DOHH2 (cell line): ENCODE measurements around the gene RABL6.
"Not testable (repeated sequence)": the region's sequence is repeated elsewhere in the genome, so short reads cannot be mapped to it uniquely, and the experiment has no call there.

Experiments used
- H3F3A ChIP-seq: fragments of 200-600 bp; sonication (generic), shearing (Covaris generic); 2 replicates; pipeline ENCODE4 v1.6.0; 2016; ENCODE audit warnings: antibody characterized with exemption, mild to moderate bottlenecking; ENCODE audit not compliant: control insufficient read depth, insufficient read depth
- H3K27ac ChIP-seq: fragments of 200-600 bp; sonication (generic); 2 replicates; pipeline ENCODE4 v1.5.1; 2014; ENCODE audit warnings: low read depth, mild to moderate bottlenecking, low read length, moderate library complexity
- H3K27me3 ChIP-seq: fragments of 200-600 bp; sonication (generic); 2 replicates; pipeline ENCODE4 v1.6.1; 2014; ENCODE audit warnings: mild to moderate bottlenecking, low read length, mixed read lengths; ENCODE audit not compliant: control insufficient read depth
- H3K36me3 ChIP-seq: fragments of 200-600 bp; sonication (generic); 2 replicates; pipeline ENCODE4 v1.6.1; 2014; ENCODE audit warnings: mild to moderate bottlenecking, low read length, moderate library complexity, mixed read lengths; ENCODE audit not compliant: control insufficient read depth
- H3K4me1 ChIP-seq: fragments of 200-600 bp; sonication (generic); 2 replicates; pipeline ENCODE4 v1.6.1; 2014; ENCODE audit warnings: mild to moderate bottlenecking, low read length, mixed read lengths; ENCODE audit not compliant: control insufficient read depth
- H3K4me2 ChIP-seq: fragments of 200-600 bp; sonication (generic); 2 replicates; pipeline ENCODE4 v1.6.0; 2014; ENCODE audit warnings: mild to moderate bottlenecking, low read length, moderate library complexity
- H3K4me3 ChIP-seq: fragments of 200-600 bp; sonication (generic); 2 replicates; pipeline ENCODE4 v1.5.1; 2014; ENCODE audit warnings: mild to moderate bottlenecking, low read length, mixed read lengths
- H3K79me2 ChIP-seq: fragments of 200-600 bp; sonication (generic); 2 replicates; pipeline ENCODE4 v1.6.1; 2014; ENCODE audit warnings: mild to moderate bottlenecking, low read length, mixed read lengths; ENCODE audit not compliant: control insufficient read depth
- H3K9me2 ChIP-seq: fragments of 200-600 bp; sonication (generic); replicated peaks from 2 replicates; pipeline ENCODE4 v1.6.1; 2014; ENCODE audit warnings: mild to moderate bottlenecking, low read length, mixed read lengths; ENCODE audit not compliant: control insufficient read depth
- H3K9me3 ChIP-seq: fragments of 200-600 bp; sonication (generic); 2 replicates; pipeline ENCODE4 v1.6.1; 2014; ENCODE audit warnings: antibody characterized with exemption, low read length, mixed read lengths; ENCODE audit not compliant: control insufficient read depth, insufficient read depth
- H4K20me1 ChIP-seq: fragments of 200-600 bp; sonication (generic); 2 replicates; pipeline ENCODE4 v1.6.0; 2014; ENCODE audit warnings: low read depth, mild to moderate bottlenecking, antibody characterized with exemption, low read length, moderate library complexity; ENCODE audit not compliant: control insufficient read depth, insufficient read depth
- CTCF ChIP-seq: fragments of 200-600 bp; sonication (generic); IDR thresholded peaks from one replicate; pipeline ENCODE4 v1.5.1; 2014; ENCODE audit warnings: antibody characterized with exemption, mild to moderate bottlenecking, low read depth, low read length; ENCODE audit not compliant: poor library complexity, severe bottlenecking
- EZH2phosphoT487 ChIP-seq: fragments of 200-600 bp; sonication (generic); IDR thresholded peaks from 2 replicates; pipeline ENCODE4 v1.6.1; 2017; ENCODE audit warnings: borderline replicate concordance, mild to moderate bottlenecking, antibody characterized with exemption, low read length, moderate library complexity, mixed read lengths

Gene RABL6

GRCh38 chr9:136784249-136784996 is 23.3 kb upstream of the RABL6 start:
- Histone ChIP-seq H3K4me3 (no peak overlapping the region), H3K27ac (no peak overlapping the region), H3K4me1 (peaks cover 6% of the 10 kb centered on the region), H4K20me1 (no peaks in the 10 kb centered on the region), H3K79me2 (no peaks in the 10 kb centered on the region), H3K4me2 (no peak overlapping the region), H3K27me3 (peaks cover 23% of the 10 kb centered on the region), H3K36me3 (no peaks in the 10 kb centered on the region), H3K9me2 (no peaks in the 10 kb centered on the region), H3F3A (no peaks in the 10 kb centered on the region), H3K9me3 (no peaks in the 10 kb centered on the region)
- TF ChIP-seq CTCF (peak; percentile 57), EZH2phosphoT487 (no peak)

GRCh38 chr9:136784997-136785361 is 22.8 kb upstream of the RABL6 start:
- no peak for TF ChIP-seq CTCF
- no peak for TF ChIP-seq EZH2phosphoT487
- no peaks in the 10 kb centered on the region for H4K20me1 ChIP-seq
- no peaks in the 10 kb centered on the region for H3K36me3 ChIP-seq
- peaks cover 21% of the 10 kb centered on the region for H3K27me3 ChIP-seq
- no peaks in the 10 kb centered on the region for H3K9me2 ChIP-seq
- H3K27ac ChIP-seq: no peak overlapping the region
- H3K4me1 ChIP-seq: peaks cover 6% of the 10 kb centered on the region
- no peaks in the 10 kb centered on the region for H3K79me2 ChIP-seq
- H3K4me2 ChIP-seq: no peak overlapping the region
- H3F3A ChIP-seq: no peaks in the 10 kb centered on the region
- no peak overlapping the region for H3K4me3 ChIP-seq
- H3K9me3 ChIP-seq: no peaks in the 10 kb centered on the region

GRCh38 chr9:136785565-136786355 is 22.0 kb upstream of the RABL6 start:
- Histone ChIP-seq H3K4me1 (peaks cover 11% of the 10 kb centered on the region), H3K27me3 (peaks cover 19% of the 10 kb centered on the region)
- not testable (repeated sequence) for H3K9me3 ChIP-seq, H3K9me2 ChIP-seq, H3K79me2 ChIP-seq, H3K27ac ChIP-seq, H3F3A ChIP-seq, H3K4me2 ChIP-seq, H3K36me3 ChIP-seq, H3K4me3 ChIP-seq, H4K20me1 ChIP-seq

GRCh38 chr9:136786451-136786850 is 21.3 kb upstream of the RABL6 start:
- H3K9me3 ChIP-seq: no peaks in the 10 kb centered on the region
- no peak overlapping the region for H3K4me3 ChIP-seq
- no peaks in the 10 kb centered on the region for H4K20me1 ChIP-seq
- no peak overlapping the region for H3K4me2 ChIP-seq
- H3F3A ChIP-seq: no peaks in the 10 kb centered on the region
- TF ChIP-seq CTCF (no peak), EZH2phosphoT487 (no peak)
- H3K4me1 ChIP-seq: peaks cover 14% of the 10 kb centered on the region
- H3K36me3 ChIP-seq: no peaks in the 10 kb centered on the region
- H3K27me3 ChIP-seq: peaks cover 19% of the 10 kb centered on the region
- H3K79me2 ChIP-seq: peaks cover 2% of the 10 kb centered on the region; the same call in 1 of the 2 replicates
- H3K9me2 ChIP-seq: no peaks in the 10 kb centered on the region
- H3K27ac ChIP-seq: no peak overlapping the region

- H3K79me2 ChIP-seq, H3K9me2 ChIP-seq, H3K36me3 ChIP-seq, H4K20me1 ChIP-seq, H3F3A ChIP-seq, H3K27ac ChIP-seq, H3K4me2 ChIP-seq, H3K9me3 ChIP-seq, H3K4me3 ChIP-seq: not testable (repeated sequence)
- Histone ChIP-seq H3K27me3 (peaks cover 19% of the 10 kb centered on the region), H3K4me1 (peaks cover 19% of the 10 kb centered on the region)
These were observed 20.8 kb upstream of the RABL6 start for GRCh38 chr9:136786983-136787382.
